Measurements from ENCODE around the gene DNAH5. TPM values are rescaled to one million over a fixed set of nuclear protein-coding genes. Genes with fewer than 3 reads are reported as not detected.

Gene DNAH5
- total RNA-seq, 4 donors from 2014 or later, result 0.19 to 0.91 (median 0.22) TPM; not detected in 1

DNA sequence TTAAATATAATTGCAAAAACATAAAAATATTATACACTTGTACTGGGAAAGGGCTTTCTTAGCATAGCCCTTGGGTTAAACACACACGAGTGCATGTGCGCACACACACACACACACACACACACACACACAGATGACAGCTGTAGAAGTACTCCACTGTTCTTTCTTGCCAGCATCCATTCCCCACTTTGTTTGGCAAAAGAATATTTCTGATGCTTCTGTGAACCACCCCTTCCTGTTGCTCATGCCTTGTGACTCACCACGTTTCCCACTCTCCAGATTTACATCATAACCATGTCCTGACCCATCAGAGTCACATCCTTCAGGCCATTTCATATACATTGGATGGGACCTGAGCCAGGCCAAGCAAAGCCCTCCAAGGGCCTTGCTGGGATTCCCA is 280.1 kb downstream of the DNAH5 start:
- DNase-seq, result no peak
- intact Hi-C loops (cut with DNase I), result no loop called here
- Histone ChIP-seq H3K27me3 (no peaks in the 10 kb centered on the region), H3K9me3 (no peaks in the 10 kb centered on the region), H3K27ac (no peak overlapping the region), H3K4me1 (no peaks in the 10 kb centered on the region), H3K4me3 (no peak overlapping the region), H3K36me3 (no peaks in the 10 kb centered on the region)
- 40 to 49% methylated on average over 3 of the region's 3 CpGs for WGBS, 2 donors
- TF ChIP-seq, protein P1, sequence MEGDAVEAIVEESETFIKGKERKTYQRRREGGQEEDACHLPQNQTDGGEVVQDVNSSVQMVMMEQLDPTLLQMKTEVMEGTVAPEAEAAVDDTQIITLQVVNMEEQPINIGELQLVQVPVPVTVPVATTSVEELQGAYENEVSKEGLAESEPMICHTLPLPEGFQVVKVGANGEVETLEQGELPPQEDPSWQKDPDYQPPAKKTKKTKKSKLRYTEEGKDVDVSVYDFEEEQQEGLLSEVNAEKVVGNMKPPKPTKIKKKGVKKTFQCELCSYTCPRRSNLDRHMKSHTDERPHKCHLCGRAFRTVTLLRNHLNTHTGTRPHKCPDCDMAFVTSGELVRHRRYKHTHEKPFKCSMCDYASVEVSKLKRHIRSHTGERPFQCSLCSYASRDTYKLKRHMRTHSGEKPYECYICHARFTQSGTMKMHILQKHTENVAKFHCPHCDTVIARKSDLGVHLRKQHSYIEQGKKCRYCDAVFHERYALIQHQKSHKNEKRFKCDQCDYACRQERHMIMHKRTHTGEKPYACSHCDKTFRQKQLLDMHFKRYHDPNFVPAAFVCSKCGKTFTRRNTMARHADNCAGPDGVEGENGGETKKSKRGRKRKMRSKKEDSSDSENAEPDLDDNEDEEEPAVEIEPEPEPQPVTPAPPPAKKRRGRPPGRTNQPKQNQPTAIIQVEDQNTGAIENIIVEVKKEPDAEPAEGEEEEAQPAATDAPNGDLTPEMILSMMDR (IDR thresholded peaks at IDR 0.05), result no peak
- no peak for TF ChIP-seq POLR2A (IDR thresholded peaks at IDR 0.05)

DNA sequence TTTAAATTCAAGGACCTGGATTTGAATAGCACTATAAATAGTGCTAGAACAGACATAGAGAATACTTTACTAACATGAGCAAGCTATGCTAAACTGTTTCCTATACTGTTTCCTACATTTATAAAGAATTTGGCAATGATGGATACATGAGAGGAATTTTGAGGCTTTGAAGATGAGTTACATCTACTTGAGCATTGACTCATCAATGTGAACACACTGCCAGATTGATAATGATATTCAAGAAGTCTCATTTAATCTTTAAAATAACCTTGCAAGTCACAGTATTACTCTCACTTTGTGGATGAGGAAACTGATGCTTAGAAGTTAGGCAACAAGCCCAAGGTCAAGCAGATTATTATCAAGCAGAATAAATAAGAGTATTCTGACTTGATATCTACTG is 281.9 kb downstream of the DNAH5 start:
- Histone ChIP-seq H3K9me3 (no peaks in the 10 kb centered on the region), H3K4me3 (no peak overlapping the region), H3K27ac (no peak overlapping the region), H3K4me1 (no peaks in the 10 kb centered on the region), H3K27me3 (no peaks in the 10 kb centered on the region), H3K36me3 (no peaks in the 10 kb centered on the region)
- no peak for TF ChIP-seq POLR2A (IDR thresholded peaks at IDR 0.05)
- TF ChIP-seq, protein P1 (IDR thresholded peaks at IDR 0.05), result no peak
- intact Hi-C loops (cut with DNase I), result no loop called here
- DNase-seq, result no peak

DNA sequence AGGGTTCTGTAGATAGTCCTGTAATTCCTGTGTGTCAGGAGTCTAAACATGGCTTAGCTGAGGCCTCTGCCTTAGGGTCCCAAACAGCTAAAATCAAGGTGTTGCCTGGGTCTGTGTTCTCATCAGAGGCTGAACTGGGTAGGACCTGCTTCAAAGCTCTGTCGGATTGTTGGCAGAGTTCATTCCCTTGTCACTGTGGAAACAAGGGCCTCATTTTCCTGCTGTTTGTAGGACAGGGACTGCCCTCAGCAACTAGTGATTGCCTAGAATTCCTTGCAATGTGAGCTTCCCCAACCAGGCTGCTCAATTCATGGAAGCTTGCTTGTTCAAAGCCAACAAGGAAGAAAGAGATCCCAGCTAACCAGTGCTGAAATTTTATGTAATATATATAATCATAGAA is 283.2 kb downstream of the DNAH5 start:
- no peaks in the 10 kb centered on the region for H3K27me3 ChIP-seq
- intact Hi-C loops (cut with DNase I), result no loop called here
- no peak for DNase-seq
- H3K4me1 ChIP-seq, result no peaks in the 10 kb centered on the region
- no peak overlapping the region for H3K27ac ChIP-seq
- no peaks in the 10 kb centered on the region for H3K36me3 ChIP-seq
- no peak for TF ChIP-seq POLR2A (IDR thresholded peaks at IDR 0.05)
- TF ChIP-seq, protein P1 (IDR thresholded peaks at IDR 0.05), result no peak
- H3K4me3 ChIP-seq, result no peak overlapping the region
- no peaks in the 10 kb centered on the region for H3K9me3 ChIP-seq
- WGBS, 2 donors, result 44 to 75% methylated on average over 1 of the region's 1 CpG

DNA sequence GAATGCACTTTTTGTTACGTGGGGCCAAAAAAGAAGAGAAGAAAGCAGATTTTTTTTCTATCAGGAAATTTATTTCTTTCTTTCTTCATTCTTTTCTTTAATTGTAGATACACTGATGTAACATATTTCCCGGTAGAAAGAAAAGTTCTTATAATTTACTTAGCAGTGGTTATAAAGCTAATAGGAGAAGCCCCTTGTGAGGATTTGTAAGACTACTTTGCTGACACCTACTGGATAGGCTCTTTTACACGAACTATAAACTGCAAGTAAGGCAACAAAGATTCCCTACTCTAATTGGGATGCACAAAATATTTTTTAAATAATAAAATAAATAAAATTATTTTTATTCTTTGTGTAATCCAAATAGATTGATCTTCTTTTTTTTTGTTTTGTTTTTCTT is 284.4 kb downstream of the DNAH5 start:
- no peak overlapping the region for H3K27ac ChIP-seq
- TF ChIP-seq, protein P1 (IDR thresholded peaks at IDR 0.05), result no peak
- TF ChIP-seq POLR2A (IDR thresholded peaks at IDR 0.05), result no peak
- no peaks in the 10 kb centered on the region for H3K27me3 ChIP-seq
- no peaks in the 10 kb centered on the region for H3K9me3 ChIP-seq
- H3K4me3 ChIP-seq, result no peak overlapping the region
- H3K4me1 ChIP-seq, result no peaks in the 10 kb centered on the region
- no peaks in the 10 kb centered on the region for H3K36me3 ChIP-seq
- DNase-seq, result no peak
- intact Hi-C loops (cut with DNase I), result no loop called here
- WGBS, 2 donors, result 50 to 52% methylated on average over 3 of the region's 3 CpGs

DNA sequence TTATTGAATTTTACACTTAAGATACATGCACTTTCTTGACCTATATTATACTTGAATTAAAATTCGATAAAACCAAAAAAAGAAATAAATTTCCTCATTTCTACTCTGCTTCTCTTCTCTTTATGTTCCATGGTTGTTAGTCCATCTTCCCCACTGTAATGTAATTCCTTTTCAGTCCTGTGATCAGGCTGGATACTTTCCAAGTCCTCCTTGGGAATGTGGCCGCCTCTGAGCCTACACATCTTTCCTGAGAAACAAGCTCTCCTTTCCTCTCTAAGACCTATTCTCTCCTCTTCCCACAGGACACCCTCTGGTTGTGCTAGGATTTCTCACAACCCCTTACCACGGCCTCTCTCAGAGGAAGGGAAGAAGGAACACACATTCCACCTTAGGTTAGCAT is 285.1 kb downstream of the DNAH5 start:
- H3K27ac ChIP-seq, result no peak overlapping the region
- no peaks in the 10 kb centered on the region for H3K9me3 ChIP-seq
- intact Hi-C loops (cut with DNase I), result no loop called here
- no peak overlapping the region for H3K4me3 ChIP-seq
- no peaks in the 10 kb centered on the region for H3K27me3 ChIP-seq
- WGBS, 2 donors, result 72 to 77% methylated on average over 3 of the region's 3 CpGs
- H3K4me1 ChIP-seq, result no peaks in the 10 kb centered on the region
- H3K36me3 ChIP-seq, result no peaks in the 10 kb centered on the region
- TF ChIP-seq POLR2A (IDR thresholded peaks at IDR 0.05), result no peak
- TF ChIP-seq, protein P1 (IDR thresholded peaks at IDR 0.05), result no peak
- no peak for DNase-seq

All from esophagus squamous epithelium (tissue), 5 donors.